Measurements from ENCODE around the gene PARD3B. TPM values are rescaled to one million over a fixed set of nuclear protein-coding genes. Genes with fewer than 3 reads are reported as not detected.

PARD3B gene
- total RNA-seq, 2 donors from 2014 or later, result 15.0 to 17.8 TPM

- 91 to 94% methylated on average over 3 of the region's 3 CpGs for WGBS, 2 donors
- no peak for TF ChIP-seq CTCF (IDR thresholded peaks at IDR 0.05)
- no peak for TF ChIP-seq POLR2A (IDR thresholded peaks at IDR 0.05)
- Histone ChIP-seq H3K4me3 (no peak overlapping the region), H3K27me3 (no peaks in the 10 kb centered on the region), H3K27ac (no peak overlapping the region), H3K36me3 (replicated peaks in 1 of 2; ENCODE audit: insufficient read depth in 1 of 2, low read depth in 2 of 2) (no peaks in the 10 kb centered on the region), H3K4me1 (peaks cover 8% of the 10 kb centered on the region), H3K9me3 (no peaks in the 10 kb centered on the region)
- ATAC-seq (no peak), DNase-seq (no peak)
- intact Hi-C loops (cut with DNase I), result no loop called here
These were observed 930.1 kb downstream of the PARD3B start for GRCh38 chr2:205475416-205475768.

- TF ChIP-seq CTCF (IDR thresholded peaks at IDR 0.05) (no peak), POLR2A (IDR thresholded peaks at IDR 0.05) (no peak)
- Histone ChIP-seq H3K27me3 (no peaks in the 10 kb centered on the region), H3K9me3 (no peaks in the 10 kb centered on the region), H3K4me3 (no peak overlapping the region), H3K36me3 (replicated peaks in 1 of 2; ENCODE audit: insufficient read depth in 1 of 2, low read depth in 2 of 2) (no peaks in the 10 kb centered on the region), H3K4me1 (peaks cover 8% of the 10 kb centered on the region), H3K27ac (no peak overlapping the region)
- ATAC-seq (no peak), DNase-seq (no peak)
- intact Hi-C loops (cut with DNase I), result no loop called here
- WGBS, 2 donors, result 23 to 27% methylated on average over 3 of the region's 3 CpGs
These were observed 931.9 kb downstream of the PARD3B start for GRCh38 chr2:205477016-205477705.

- Histone ChIP-seq H3K27ac (no peak overlapping the region), H3K4me3 (no peak overlapping the region), H3K27me3 (no peaks in the 10 kb centered on the region), H3K9me3 (no peaks in the 10 kb centered on the region), H3K36me3 (replicated peaks in 1 of 2; ENCODE audit: insufficient read depth in 1 of 2, low read depth in 2 of 2) (no peaks in the 10 kb centered on the region), H3K4me1 (peaks cover 7% of the 10 kb centered on the region)
- WGBS, 2 donors, result 92% methylated on average over 5 of the region's 5 CpGs
- no peak for DNase-seq
- no peak for ATAC-seq
- TF ChIP-seq POLR2A (IDR thresholded peaks at IDR 0.05) (no peak), CTCF (IDR thresholded peaks at IDR 0.05) (no peak)
- intact Hi-C loops (cut with DNase I), result no loop called here
These were observed 936.6 kb downstream of the PARD3B start for GRCh38 chr2:205481861-205482260.

GRCh38 chr2:205482399-205483081, 937.3 kb downstream of the PARD3B start:
- no peak for TF ChIP-seq POLR2A (IDR thresholded peaks at IDR 0.05)
- TF ChIP-seq CTCF (IDR thresholded peaks at IDR 0.05), result no peak
- 88 to 91% methylated on average over 8 of the region's 8 CpGs for WGBS, 2 donors
- Histone ChIP-seq H3K4me3 (no peak overlapping the region), H3K36me3 (replicated peaks in 1 of 2; ENCODE audit: insufficient read depth in 1 of 2, low read depth in 2 of 2) (no peaks in the 10 kb centered on the region), H3K27ac (no peak overlapping the region), H3K27me3 (no peaks in the 10 kb centered on the region), H3K9me3 (no peaks in the 10 kb centered on the region), H3K4me1 (peaks cover under 1% of the 10 kb centered on the region)
- no peak for DNase-seq
- ATAC-seq, result no peak
- intact Hi-C loops (cut with DNase I), result no loop called here

- DNase-seq, result no peak
- H3K27ac ChIP-seq, result no peak overlapping the region
- H3K27me3 ChIP-seq, result no peaks in the 10 kb centered on the region
- no peak overlapping the region for H3K4me3 ChIP-seq
- ATAC-seq, result no peak
- no peaks in the 10 kb centered on the region for H3K36me3 ChIP-seq (replicated peaks in 1 of 2; ENCODE audit: insufficient read depth in 1 of 2, low read depth in 2 of 2)
- intact Hi-C loops (cut with DNase I), result no loop called here
- TF ChIP-seq POLR2A (IDR thresholded peaks at IDR 0.05) (no peak), CTCF (IDR thresholded peaks at IDR 0.05) (no peak)
- H3K9me3 ChIP-seq, result no peaks in the 10 kb centered on the region
- no peaks in the 10 kb centered on the region for H3K4me1 ChIP-seq
These were observed 937.8 kb downstream of the PARD3B start for GRCh38 chr2:205483095-205483494.
